GM19025 (cell line): ENCODE results near the gene ALDH3A1.

ENCODE experiments used
- ATAC-seq: cut with Tn5 transposase; IDR thresholded peaks from one replicate; pipeline ENCODE4 v1.9.1; 2021; ENCODE audit warnings: mild to moderate bottlenecking, low read depth, moderate library complexity; ENCODE audit not compliant: unreplicated experiment

ALDH3A1 gene

DNA sequence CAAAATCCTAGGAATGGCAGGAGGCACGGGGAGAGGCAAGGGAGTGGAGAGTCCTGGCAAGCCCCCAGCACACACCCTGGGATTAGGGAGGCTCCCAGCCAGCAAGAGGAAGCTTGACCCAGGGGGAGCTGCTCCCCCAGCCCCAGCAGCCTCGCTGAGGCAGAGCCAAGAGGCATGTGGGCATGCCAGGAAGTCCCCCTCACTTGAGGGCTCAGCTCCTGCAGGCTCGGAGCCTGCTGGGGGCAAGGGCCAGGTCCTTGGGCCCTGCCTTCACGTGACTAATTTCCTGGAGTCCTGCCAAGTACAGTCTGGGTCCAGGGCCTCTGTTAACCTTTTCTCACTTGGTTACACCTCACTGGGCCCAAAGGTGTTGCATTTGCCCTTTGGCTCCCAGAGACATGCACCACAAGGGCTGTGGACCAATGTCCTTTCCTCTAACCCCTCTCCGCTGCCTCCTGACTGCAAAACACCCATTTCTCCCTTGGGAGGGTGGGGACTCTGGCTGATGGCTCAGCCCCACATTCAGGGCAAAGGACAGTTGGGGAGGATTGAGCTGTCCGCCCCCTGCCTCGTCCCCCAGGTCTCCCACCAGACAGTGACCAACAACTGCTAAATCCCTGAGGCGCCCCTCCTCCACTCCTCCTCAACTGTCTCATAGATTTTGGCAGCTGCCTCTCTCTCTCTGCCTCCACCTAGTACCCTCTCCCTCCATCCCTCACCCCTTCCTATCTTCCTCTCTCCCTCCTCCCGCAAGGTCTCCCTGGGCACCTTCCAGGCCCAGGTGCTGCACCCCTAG lies 27.3 kb downstream of the ALDH3A1 start:
- no peak for ATAC-seq

GRCh38 chr17:19720210-19720475 lies 28.0 kb downstream of the ALDH3A1 start:
- no peak for ATAC-seq

- no peak for ATAC-seq
Measured at GRCh38 chr17:19719355-19720209, 28.5 kb downstream of the ALDH3A1 start.

DNA sequence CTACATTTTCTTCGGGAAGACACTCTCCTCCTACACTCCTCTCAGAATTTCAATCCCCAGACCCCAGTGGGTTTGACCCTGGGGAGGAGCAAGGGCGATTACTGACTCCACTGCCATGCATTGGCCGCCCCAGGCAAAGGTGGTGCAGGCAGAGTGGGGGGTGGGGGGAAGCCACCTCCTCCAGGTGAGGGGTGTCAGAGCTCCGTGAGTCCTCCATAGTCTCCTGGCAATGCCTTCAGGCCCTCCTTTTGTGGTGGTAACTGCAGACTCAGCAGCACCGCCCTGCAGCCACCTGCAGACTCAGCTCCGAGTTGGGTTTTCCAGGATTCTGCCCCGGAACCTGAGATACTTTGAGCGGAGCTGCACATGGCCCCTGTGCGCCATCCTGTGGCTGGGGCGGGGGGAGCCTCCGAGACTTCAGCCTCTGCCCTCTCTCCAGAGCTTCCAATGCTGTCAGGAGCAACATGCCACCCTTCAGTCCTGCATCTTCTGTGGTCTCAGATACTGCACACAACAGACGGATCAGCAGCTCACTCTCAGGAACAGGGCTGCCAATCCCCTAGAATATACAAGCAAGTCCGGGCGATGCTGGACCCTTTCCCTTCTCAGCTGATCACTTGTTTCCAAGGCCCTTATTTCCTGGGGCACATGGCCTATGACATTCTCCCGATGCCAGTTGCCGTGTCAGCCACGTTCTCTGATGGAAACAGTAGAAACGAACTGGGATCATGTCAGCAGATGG lies 29.3 kb downstream of the ALDH3A1 start:
- no peak for ATAC-seq

GRCh38 chr17:19718041-19718612 lies 30.0 kb downstream of the ALDH3A1 start:
- ATAC-seq = no peak

DNA sequence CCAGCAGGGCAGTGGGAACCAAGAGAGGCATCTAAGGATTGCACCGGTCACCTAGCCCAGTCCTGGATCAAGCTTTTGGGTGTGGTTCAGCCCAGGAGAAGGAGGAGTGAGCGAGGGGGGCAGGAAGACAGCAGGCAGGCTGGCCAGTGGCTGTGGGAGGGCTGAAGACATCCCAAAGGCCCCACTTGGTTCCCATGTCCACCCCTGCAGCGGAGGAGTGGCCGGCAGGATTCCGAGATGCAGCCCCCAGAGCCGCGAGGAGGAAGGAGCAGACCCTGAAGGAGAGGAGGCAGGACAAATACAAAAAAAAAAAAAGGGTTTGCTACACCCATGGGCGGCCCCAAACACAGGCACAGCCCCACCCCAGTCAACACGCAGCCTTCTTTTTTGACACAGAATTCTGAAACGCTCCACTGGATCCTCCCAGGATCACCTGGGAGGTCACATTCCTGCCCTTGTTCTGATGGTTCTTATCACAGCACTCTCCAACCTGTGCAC lies 30.6 kb downstream of the ALDH3A1 start:
- no peak for ATAC-seq

- ATAC-seq = no peak
Measured at GRCh38 chr17:19717031-19717360, 31.1 kb downstream of the ALDH3A1 start.

DNA sequence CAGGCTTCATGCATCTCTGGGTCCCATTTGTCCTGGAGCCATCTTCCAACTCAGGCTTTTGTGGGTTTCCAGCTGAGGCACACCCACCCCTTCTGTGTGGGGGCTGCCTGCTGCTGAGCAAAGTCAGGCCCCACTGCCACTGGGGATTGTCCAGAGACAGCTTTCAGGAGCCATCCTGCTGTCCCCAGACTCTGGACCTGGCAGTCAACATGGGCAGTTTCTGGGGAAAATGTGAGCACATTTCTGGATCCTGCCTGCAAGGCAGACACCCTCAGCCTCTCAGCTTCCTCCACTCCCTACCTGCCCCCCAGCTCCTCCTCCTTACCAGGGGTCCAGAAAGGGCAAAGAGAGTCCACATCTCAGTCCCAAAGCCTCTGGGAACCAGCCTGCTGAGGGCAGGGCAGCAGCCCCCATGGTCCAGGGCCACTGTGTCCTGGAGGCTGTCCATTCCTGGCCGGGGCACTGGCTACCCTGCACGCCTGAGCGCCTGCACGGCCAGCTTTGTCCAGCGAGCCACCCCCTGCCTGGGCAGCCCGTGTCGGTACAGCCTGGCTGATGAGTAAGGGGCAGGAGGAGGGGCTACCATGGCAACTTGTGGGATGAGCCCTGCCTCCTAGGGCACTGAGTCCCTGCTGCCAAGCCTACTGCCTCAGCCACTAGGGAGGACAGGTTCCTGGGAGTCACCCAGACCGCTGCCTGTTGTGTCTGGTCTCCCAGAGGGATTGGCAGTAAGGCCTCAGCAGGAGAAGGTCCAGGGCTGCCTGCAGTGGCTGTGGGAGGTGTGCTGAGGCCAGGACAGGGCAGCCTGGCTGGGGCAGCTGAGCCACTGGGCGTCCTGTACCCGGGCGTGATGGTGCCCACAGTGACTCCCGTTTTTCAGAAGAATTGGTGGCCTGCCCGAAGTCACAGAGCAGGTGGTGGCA lies 31.7 kb downstream of the ALDH3A1 start, which contains the start of gene SLC47A2:
TSS of gene SLC47A2 (minus strand) at position 477 of the 923 bp plus-strand sequence. CDS start at position 448, 29 bp downstream.
- no peak for ATAC-seq

GRCh38 chr17:19714542-19715411 lies 33.3 kb downstream of the ALDH3A1 start:
- no peak for ATAC-seq

DNA sequence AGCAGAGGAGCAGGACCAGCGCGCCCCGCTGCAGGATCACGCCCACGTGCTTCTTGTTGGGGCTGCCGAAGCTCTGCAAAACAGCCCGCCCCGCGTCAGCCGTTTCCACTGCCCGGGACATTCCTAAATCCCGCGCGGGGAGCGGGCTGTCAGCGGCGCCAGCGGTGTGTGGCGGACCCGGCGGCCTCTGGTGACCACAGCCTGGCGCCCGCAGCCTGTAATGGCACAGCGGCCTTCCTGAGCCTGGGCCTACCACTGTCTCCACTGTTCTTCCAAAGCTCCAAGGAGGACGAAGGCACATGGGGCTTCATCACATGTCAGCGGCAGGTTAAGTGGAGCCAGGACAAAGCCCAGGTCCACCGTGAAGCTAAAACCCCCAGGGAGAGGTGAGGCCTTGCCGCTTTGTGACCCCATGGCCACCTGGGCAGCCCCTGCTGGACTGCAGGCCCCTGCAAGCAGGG lies 34.2 kb downstream of the ALDH3A1 start:
- ATAC-seq = no peak

DNA sequence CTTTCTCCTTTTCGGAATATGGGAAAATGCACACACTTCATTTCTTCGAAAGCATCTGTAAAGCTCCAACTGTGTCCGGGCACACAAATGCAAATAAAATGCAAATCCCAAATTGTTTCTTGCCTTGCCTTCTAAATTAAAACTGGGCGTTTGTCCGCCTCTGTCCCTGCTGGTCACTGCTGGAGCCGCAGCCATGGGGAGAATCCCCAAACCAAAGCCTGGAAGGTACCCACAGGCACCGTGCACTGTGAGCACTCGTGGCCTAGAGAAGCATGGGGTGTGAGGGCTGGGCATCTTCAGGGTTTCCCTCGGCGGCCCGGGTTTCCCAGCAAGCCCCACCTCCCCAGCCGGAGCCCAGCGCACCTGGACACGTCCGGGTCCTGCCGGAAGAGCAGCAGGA lies 34.6 kb downstream of the ALDH3A1 start:
- no peak for ATAC-seq

DNA sequence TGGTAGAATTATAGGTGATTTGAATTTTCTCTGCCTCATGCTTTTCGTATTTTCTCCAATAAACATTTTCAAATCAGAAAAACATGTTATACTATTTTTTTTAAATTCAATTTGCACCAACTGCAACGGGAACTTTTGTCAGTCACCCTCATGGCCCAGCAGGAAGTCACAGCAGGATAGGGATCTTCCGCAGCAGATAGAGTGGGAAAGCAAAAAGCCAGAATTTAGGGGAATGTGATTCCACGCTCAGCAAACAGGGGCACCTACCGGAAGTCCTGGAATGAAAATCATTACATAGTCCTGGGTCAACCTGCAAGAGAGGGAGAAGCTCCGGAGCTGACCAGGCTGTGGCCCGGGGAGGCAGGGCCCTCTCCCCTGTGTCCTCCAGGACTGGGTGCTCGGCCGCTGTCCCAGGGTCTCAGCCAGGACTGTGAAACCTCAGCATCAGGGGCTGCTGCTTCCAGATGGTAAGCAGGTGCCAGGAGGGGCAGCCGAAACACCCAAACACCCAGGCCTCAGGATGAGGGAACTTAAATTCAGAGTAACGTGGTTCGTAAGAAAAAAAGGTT lies 35.6 kb downstream of the ALDH3A1 start:
- no peak for ATAC-seq

DNA sequence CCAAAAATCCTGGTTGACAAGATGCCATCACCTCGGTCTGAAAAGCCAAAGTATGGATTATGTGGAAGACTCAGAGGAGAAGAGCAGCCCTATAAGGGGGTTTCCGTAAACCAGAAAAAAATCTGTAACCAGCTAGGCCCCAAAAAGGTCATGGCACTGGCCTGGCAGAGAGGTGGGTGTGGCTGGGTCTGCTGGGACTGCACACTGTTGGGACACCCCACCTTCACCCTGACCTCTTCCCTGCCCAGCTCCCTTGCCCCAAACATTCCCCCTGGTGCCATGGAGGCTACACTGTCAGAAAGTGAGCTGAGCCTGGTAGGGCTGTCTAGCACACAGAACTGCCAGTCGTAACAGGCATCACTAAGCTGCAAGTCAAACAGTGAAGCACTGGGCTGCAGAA lies 38.3 kb downstream of the ALDH3A1 start:
- ATAC-seq = no peak

- no peak for ATAC-seq
Measured at GRCh38 chr17:19708431-19709175, 39.5 kb downstream of the ALDH3A1 start.

DNA sequence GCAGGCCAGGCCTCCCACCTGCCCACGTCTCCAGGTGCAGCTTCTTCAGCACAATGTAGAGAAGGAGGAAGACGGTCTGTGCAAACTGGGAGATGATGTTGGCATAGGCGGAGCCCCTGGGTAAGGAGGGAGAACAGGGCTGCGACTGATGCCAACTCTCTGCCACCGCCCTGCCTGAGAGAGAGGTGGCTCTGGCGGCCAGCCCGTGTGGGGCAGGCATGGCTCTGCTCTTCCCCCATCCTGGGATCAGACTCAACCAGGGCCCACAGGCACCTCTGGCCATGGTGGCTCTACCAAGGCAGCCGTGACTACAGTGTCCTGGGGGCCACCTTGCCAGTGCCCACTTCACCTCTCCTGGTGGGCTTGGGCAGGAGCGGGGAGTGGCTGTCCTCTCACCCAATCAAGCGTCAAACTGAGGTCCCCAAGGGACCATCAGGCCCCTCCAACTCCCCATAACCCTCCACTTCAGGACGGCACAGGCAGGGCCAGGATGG lies 40.3 kb downstream of the ALDH3A1 start:
- no peak for ATAC-seq

GRCh38 chr17:19706791-19707727 lies 41.0 kb downstream of the ALDH3A1 start:
- no peak for ATAC-seq
